ENCODE measurements around the gene TMEM52.

TMEM52 gene

DNA sequence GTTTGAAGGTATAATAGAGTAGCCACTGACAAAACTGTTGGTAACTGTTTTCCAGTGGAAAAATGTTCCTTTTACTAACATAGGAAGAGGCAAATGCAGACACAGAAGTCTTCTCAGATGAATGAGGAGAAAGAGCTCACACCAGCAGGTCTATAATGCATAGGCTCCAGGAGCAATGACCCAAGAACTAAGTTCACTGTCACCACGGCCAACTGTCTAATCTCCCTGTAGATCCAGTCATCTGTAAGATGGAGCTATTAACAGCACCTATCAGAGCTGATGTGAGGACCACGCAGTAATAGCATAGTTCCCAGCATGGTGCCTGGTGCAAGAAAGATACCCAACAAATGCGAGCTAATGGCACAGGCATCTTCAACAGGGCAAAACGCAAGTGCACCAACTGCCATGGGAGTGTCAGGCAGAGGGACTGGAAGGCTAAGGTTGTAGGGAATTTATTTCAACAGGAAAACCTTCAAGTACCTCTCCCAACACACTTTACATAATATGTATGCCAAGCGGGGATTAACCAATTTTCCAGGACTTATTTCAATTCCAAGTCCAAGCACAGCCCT is 41.1 kb downstream of the TMEM52 start:
- Mint-ChIP-seq H3K4me1 (peaks cover 33% of the 10 kb centered on the region), H3K36me3 (ENCODE audit: low read depth) (peaks cover 93% of the 10 kb centered on the region), H3K9me3 (peaks cover 53% of the 10 kb centered on the region), H3K27me3 (ENCODE audit: low read depth, poor library complexity) (peaks cover 2% of the 10 kb centered on the region), H3K27ac (peak overlapping the region; percentile 91), H3K4me3 (no peak overlapping the region)
- no peak for DNase-seq
- TF ChIP-seq, protein P1, sequence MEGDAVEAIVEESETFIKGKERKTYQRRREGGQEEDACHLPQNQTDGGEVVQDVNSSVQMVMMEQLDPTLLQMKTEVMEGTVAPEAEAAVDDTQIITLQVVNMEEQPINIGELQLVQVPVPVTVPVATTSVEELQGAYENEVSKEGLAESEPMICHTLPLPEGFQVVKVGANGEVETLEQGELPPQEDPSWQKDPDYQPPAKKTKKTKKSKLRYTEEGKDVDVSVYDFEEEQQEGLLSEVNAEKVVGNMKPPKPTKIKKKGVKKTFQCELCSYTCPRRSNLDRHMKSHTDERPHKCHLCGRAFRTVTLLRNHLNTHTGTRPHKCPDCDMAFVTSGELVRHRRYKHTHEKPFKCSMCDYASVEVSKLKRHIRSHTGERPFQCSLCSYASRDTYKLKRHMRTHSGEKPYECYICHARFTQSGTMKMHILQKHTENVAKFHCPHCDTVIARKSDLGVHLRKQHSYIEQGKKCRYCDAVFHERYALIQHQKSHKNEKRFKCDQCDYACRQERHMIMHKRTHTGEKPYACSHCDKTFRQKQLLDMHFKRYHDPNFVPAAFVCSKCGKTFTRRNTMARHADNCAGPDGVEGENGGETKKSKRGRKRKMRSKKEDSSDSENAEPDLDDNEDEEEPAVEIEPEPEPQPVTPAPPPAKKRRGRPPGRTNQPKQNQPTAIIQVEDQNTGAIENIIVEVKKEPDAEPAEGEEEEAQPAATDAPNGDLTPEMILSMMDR (IDR thresholded peaks at IDR 0.05), result no peak

DNA sequence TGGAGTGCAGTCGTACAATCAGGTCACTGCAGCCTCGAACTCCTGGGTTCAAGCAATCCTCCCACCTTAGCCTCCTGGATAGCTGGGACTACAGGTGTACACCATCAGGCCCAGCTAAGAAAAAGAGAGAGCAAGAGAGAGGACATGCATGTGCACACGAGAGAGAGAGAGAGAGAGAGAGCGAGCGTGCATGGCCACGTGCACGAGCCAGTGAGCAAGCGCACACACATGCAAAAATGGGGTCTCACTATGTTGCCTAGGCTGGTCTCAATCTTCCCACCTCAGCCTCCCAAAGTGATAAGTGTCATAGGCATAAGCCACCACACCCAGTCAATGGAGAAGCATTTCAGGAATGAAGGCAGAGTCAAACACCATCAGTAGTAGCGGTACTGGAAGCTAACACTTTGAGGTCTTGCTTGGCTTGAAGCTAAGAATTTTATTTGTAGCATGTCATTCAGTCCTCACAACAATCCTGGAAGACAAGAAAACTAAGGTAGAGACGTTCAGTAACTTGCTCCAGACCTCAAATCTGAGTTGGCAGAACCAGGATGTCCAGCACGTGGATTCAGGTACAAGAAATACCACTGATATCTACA is 42.6 kb downstream of the TMEM52 start:
- Mint-ChIP-seq H3K4me1 (peaks cover 25% of the 10 kb centered on the region), H3K4me3 (no peak overlapping the region), H3K36me3 (ENCODE audit: low read depth) (peaks cover 93% of the 10 kb centered on the region), H3K27me3 (ENCODE audit: low read depth, poor library complexity) (peaks cover 2% of the 10 kb centered on the region), H3K27ac (no peak overlapping the region), H3K9me3 (peaks cover 63% of the 10 kb centered on the region)
- TF ChIP-seq, protein P1 (IDR thresholded peaks at IDR 0.05), result no peak
- DNase-seq, result no peak

DNA sequence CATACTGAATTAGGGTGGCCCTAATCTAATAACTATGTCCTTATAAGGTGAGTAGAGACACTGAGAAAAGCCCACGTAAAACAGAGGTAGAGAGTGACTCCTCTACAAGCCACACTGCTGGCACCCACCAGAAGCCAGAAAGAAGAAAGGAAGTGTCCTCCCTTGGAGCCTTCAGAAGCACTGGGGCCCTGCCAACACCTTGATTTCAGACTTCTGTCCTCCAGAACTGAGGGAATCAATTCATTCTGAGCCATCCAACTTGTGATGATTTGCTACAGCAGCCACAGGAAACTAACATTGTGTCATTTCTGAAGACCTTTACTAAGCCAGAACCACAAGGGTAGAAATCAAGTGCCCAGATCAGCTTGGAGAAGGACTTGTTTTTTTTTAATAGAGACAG is 43.1 kb downstream of the TMEM52 start:
- DNase-seq, result no peak
- Mint-ChIP-seq H3K27ac (no peak overlapping the region), H3K9me3 (peaks cover 64% of the 10 kb centered on the region), H3K4me1 (peaks cover 20% of the 10 kb centered on the region), H3K36me3 (ENCODE audit: low read depth) (peaks cover 93% of the 10 kb centered on the region), H3K4me3 (no peak overlapping the region), H3K27me3 (ENCODE audit: low read depth, poor library complexity) (peaks cover 2% of the 10 kb centered on the region)
- TF ChIP-seq, protein P1 (IDR thresholded peaks at IDR 0.05), result no peak

DNA sequence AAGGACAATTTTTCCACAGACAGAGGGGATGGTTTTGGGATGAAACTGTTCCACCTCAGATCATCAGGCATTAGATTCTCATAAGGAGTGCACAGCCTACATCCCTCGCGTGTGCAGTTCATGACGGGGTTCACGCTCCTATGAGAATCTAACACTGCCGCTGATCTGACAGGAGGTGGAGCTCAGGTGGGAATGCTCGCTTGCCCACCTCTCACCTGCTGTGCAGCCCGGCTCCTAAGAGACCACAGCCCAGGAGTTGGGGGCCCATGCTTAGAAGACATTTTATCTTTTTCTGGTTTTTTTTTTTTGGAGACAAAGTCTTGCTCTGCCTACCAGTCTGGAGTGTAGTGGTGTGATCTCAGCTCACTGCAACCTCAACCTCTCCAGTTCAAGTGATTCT is 44.2 kb downstream of the TMEM52 start:
- Mint-ChIP-seq H3K27me3 (ENCODE audit: low read depth, poor library complexity) (peaks cover 2% of the 10 kb centered on the region), H3K36me3 (ENCODE audit: low read depth) (peaks cover 96% of the 10 kb centered on the region), H3K4me3 (no peak overlapping the region), H3K9me3 (peaks cover 74% of the 10 kb centered on the region), H3K4me1 (peaks cover 15% of the 10 kb centered on the region), H3K27ac (no peak overlapping the region)
- DNase-seq, result no peak
- TF ChIP-seq, protein P1 (IDR thresholded peaks at IDR 0.05), result no peak

DNA sequence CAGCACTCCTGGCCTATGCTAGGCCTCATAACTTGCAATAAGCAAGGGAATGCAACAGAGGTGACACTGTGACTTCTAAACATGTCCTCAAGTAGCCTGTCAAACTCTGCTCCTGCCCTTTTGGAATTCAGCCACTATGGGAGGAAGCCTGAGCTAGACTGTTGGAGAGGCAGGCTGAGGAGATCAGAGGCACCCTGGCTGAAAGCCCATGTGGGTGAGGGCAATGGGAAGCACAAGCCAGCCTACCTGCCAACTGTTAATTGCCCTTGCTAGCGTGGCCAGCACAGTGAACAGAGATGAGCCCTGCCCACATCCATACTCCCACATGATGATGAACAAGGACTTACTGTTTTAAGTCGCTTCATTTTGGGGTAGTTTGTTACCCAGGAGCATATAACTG is 45.9 kb downstream of the TMEM52 start:
- H3K27ac Mint-ChIP-seq, result peak overlapping the region; percentile 80
- peaks cover 71% of the 10 kb centered on the region for H3K9me3 Mint-ChIP-seq
- no peak overlapping the region for H3K4me3 Mint-ChIP-seq
- TF ChIP-seq, protein P1 (IDR thresholded peaks at IDR 0.05), result no peak
- DNase-seq, result no peak
- H3K36me3 Mint-ChIP-seq (ENCODE audit: low read depth), result peaks cover 93% of the 10 kb centered on the region
- H3K27me3 Mint-ChIP-seq (ENCODE audit: low read depth, poor library complexity), result no peaks in the 10 kb centered on the region
- peaks cover 7% of the 10 kb centered on the region for H3K4me1 Mint-ChIP-seq
